HepG2 (cell line): ENCODE data around the gene SLC22A23. TPM values are rescaled to one million over a fixed set of nuclear protein-coding genes. Genes with fewer than 3 reads are reported as not detected.

Experiments
- FOXA1 ChIP-seq, 2 experiments: fragments of 450-650 bp in 1 of 2; sonication (generic) in 1 of 2; formaldehyde crosslinking in 1 of 2; IDR thresholded peaks; 2 replicates each; pipeline versions ENCODE4 v1.4.0 to v1.6.1; 2016 to 2020; ENCODE audit warnings: missing genetic modification reagents in 1 of 2
- FOXA3 ChIP-seq: IDR thresholded peaks from 2 replicates; pipeline ENCODE4 v1.6.1; 2016; ENCODE audit warnings: missing genetic modification reagents, missing compliant biosample characterization
- HNF4A ChIP-seq: sonication (generic); formaldehyde crosslinking; IDR thresholded peaks from 2 replicates; pipeline ENCODE4 v1.4.0; 2020; ENCODE audit warnings: missing genetic modification reagents
- KAT7 ChIP-seq: IDR thresholded peaks from 2 replicates; pipeline ENCODE4 v1.6.1; 2018; ENCODE audit warnings: borderline replicate concordance, missing compliant biosample characterization
- KDM5B ChIP-seq: sonication (generic); formaldehyde crosslinking; IDR thresholded peaks from 2 replicates; pipeline ENCODE4 v1.4.0; 2020; ENCODE audit warnings: missing genetic modification reagents, mild to moderate bottlenecking, borderline replicate concordance
- NR1H2 ChIP-seq: sonication (generic); formaldehyde crosslinking; IDR thresholded peaks from 2 replicates; pipeline ENCODE4 v1.8.1; 2022; ENCODE audit warnings: low read depth, missing genetic modification reagents, borderline replicate concordance
- RARA ChIP-seq: IDR thresholded peaks from 2 replicates; pipeline ENCODE4 v1.6.1; 2016; ENCODE audit warnings: missing genetic modification reagents, missing compliant biosample characterization
- RCOR2 ChIP-seq: IDR thresholded peaks from 2 replicates; pipeline ENCODE4 v1.6.1; 2016; ENCODE audit warnings: missing biosample characterization, missing genetic modification reagents
- SALL1 ChIP-seq: sonication (generic); formaldehyde crosslinking; IDR thresholded peaks from 2 replicates; pipeline ENCODE4 v1.8.0; 2022; ENCODE audit warnings: mild to moderate bottlenecking, missing genetic modification reagents
- ZBTB38 ChIP-seq: sonication (generic); formaldehyde crosslinking; IDR thresholded peaks from 2 replicates; pipeline ENCODE4 v1.5.1; 2020; ENCODE audit warnings: mild to moderate bottlenecking, missing genetic modification reagents
- ZEB1 ChIP-seq: IDR thresholded peaks from 2 replicates; pipeline ENCODE4 v1.6.1; 2012; ENCODE audit warnings: mild to moderate bottlenecking, low read depth, inconsistent platforms; ENCODE audit not compliant: insufficient replicate concordance
- ZFX ChIP-seq: sonication (generic); formaldehyde crosslinking; IDR thresholded peaks from 2 replicates; pipeline ENCODE4 v1.4.0; 2020; ENCODE audit warnings: mild to moderate bottlenecking, low read depth, missing genetic modification reagents, moderate library complexity
- ZSCAN29 ChIP-seq: sonication (generic); formaldehyde crosslinking; conservative IDR thresholded peaks from 2 replicates; pipeline ENCODE4 v1.4.0; 2020; ENCODE audit warnings: mild to moderate bottlenecking, missing genetic modification reagents
- polyA plus RNA-seq, 8 experiments: library from polyadenylated mRNA; depleted of rRNA in 3 of 8; stranded (reverse) in 7 of 8; unstranded in 1 of 8; fragments of >200 nt; fragmentation: Illumina TruSeq in 4 of 8; extraction: Trizol in 4 of 8; gene quantifications; 2 replicates each; pipeline versions ENCODE4 v1.2.1 to v1.2.3, GENCODE V29; 2011 to 2016; ENCODE audit warnings: low read depth in 4 of 8, missing spikeins in 1 of 8, mixed read lengths in 1 of 8; ENCODE audit not compliant: insufficient read depth in 1 of 8
- total RNA-seq, 5 experiments: library from RNA; depleted of rRNA; stranded (reverse); fragments of >200 nt; fragmentation: Illumina TruSeq; extraction: Trizol; gene quantifications; 2 replicates each; pipeline ENCODE4 v1.2.3, GENCODE V29; 2016; ENCODE audit warnings: low read depth in 1 of 5
- TF ChIP-seq, protein P1 (sequence below): sonication (generic); formaldehyde crosslinking; IDR thresholded peaks from 2 replicates; pipeline ENCODE4 v1.4.0; 2020; ENCODE audit warnings: missing genetic modification reagents
- TF ChIP-seq, protein P2 (sequence below): sonication (generic); formaldehyde crosslinking; IDR thresholded peaks from 2 replicates; pipeline ENCODE4 v1.4.0; 2020; ENCODE audit warnings: missing genetic modification reagents, mild to moderate bottlenecking, borderline replicate concordance
- TF ChIP-seq, protein P3 (sequence below): sonication (generic); formaldehyde crosslinking; IDR thresholded peaks from 2 replicates; pipeline ENCODE4 v1.5.0; 2020; ENCODE audit warnings: mild to moderate bottlenecking, low read depth, missing genetic modification reagents, borderline replicate concordance
- TF ChIP-seq, protein P4 (sequence below): IDR thresholded peaks from 2 replicates; pipeline ENCODE4 v1.6.1; 2016; ENCODE audit warnings: control low read depth
- TF ChIP-seq, protein P5 (sequence below): sonication (generic); formaldehyde crosslinking; IDR thresholded peaks from 2 replicates; pipeline ENCODE4 v1.8.0; 2023; ENCODE audit warnings: mild to moderate bottlenecking, missing genetic modification reagents

SLC22A23 gene
- total and polyA plus RNA-seq, 2 of the 13 experiments (the other 11 are each of a cell fraction or from before 2014, with no cell fraction given) = 11.8 to 17.5 TPM

DNA sequence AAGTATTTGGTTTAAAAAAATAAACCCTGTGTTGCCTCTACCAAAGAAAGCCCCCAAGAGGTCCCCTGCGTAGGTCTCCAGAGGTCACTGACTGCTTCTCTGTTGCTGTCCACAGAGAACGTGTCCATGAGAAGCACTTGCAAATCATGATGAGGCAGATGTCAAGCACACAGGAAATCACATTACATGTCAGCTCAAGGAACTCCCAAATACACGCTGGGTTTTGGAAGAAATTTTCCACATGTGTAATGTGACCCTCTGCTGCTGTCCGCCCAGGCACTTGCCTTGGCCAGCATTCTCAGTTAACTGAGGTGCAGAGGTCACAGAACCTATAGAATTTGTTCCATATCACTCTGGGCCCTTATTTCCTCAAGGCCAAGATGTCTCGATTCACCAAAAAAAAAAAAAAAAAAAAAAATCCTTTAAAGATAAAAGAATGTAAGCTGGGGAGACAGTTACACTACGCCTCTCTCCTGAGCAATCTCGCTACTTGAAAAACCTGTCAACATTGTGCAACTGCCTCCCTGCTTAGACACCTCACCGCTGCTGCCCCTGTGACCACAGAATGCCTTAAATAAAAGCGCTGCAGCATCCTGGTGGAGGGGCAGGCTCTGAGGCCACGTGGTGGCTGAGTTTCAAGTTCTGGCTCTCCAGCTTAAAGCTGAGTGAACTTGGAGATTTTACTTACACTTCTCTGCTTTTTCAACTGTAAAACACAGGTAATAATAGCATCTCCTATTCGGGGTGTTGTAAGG lies 42.3 kb downstream of the SLC22A23 start (continued):
- TF ChIP-seq, protein P1, sequence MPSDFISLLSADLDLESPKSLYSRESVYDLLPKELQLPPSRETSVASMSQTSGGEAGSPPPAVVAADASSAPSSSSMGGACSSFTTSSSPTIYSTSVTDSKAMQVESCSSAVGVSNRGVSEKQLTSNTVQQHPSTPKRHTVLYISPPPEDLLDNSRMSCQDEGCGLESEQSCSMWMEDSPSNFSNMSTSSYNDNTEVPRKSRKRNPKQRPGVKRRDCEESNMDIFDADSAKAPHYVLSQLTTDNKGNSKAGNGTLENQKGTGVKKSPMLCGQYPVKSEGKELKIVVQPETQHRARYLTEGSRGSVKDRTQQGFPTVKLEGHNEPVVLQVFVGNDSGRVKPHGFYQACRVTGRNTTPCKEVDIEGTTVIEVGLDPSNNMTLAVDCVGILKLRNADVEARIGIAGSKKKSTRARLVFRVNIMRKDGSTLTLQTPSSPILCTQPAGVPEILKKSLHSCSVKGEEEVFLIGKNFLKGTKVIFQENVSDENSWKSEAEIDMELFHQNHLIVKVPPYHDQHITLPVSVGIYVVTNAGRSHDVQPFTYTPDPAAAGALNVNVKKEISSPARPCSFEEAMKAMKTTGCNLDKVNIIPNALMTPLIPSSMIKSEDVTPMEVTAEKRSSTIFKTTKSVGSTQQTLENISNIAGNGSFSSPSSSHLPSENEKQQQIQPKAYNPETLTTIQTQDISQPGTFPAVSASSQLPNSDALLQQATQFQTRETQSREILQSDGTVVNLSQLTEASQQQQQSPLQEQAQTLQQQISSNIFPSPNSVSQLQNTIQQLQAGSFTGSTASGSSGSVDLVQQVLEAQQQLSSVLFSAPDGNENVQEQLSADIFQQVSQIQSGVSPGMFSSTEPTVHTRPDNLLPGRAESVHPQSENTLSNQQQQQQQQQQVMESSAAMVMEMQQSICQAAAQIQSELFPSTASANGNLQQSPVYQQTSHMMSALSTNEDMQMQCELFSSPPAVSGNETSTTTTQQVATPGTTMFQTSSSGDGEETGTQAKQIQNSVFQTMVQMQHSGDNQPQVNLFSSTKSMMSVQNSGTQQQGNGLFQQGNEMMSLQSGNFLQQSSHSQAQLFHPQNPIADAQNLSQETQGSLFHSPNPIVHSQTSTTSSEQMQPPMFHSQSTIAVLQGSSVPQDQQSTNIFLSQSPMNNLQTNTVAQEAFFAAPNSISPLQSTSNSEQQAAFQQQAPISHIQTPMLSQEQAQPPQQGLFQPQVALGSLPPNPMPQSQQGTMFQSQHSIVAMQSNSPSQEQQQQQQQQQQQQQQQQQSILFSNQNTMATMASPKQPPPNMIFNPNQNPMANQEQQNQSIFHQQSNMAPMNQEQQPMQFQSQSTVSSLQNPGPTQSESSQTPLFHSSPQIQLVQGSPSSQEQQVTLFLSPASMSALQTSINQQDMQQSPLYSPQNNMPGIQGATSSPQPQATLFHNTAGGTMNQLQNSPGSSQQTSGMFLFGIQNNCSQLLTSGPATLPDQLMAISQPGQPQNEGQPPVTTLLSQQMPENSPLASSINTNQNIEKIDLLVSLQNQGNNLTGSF (CRISPR knock-in tag) = no peak
- peak; percentile 70; the same call in 1 of the 2 replicates for TF ChIP-seq SALL1 (CRISPR knock-in tag)
- TF ChIP-seq, protein P2, sequence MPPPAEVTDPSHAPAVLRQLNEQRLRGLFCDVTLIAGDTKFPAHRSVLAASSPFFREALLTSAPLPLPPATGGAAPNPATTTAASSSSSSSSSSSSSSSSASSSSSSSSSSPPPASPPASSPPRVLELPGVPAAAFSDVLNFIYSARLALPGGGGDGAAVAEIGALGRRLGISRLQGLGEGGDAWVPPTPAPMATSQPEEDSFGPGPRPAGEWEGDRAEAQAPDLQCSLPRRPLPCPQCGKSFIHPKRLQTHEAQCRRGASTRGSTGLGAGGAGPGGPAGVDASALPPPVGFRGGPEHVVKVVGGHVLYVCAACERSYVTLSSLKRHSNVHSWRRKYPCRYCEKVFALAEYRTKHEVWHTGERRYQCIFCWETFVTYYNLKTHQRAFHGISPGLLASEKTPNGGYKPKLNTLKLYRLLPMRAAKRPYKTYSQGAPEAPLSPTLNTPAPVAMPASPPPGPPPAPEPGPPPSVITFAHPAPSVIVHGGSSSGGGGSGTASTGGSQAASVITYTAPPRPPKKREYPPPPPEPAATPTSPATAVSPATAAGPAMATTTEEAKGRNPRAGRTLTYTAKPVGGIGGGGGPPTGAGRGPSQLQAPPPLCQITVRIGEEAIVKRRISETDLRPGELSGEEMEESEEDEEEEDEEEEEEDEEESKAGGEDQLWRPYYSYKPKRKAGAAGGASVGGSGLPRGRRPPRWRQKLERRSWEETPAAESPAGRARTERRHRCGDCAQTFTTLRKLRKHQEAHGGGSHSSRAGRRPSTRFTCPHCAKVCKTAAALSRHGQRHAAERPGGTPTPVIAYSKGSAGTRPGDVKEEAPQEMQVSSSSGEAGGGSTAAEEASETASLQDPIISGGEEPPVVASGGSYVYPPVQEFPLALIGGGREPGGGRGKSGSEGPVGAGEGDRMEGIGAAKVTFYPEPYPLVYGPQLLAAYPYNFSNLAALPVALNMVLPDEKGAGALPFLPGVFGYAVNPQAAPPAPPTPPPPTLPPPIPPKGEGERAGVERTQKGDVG (CRISPR knock-in tag) = 0 out of 2 replicates have a peak, but pooled peaks have one; percentile 60
- TF ChIP-seq FOXA1 (IDR thresholded peaks at IDR 0.05) = no peak
- peak; percentile 64 for TF ChIP-seq FOXA1 (CRISPR knock-in tag; IDR thresholded peaks at IDR 0.05)
- TF ChIP-seq ZBTB38 (CRISPR knock-in tag) = peak; percentile 88
- TF ChIP-seq RCOR2 = no peak
- TF ChIP-seq, protein P3, sequence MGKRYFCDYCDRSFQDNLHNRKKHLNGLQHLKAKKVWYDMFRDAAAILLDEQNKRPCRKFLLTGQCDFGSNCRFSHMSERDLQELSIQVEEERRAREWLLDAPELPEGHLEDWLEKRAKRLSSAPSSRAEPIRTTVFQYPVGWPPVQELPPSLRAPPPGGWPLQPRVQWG = no peak
- no peak for TF ChIP-seq ZSCAN29 (CRISPR knock-in tag)
- no peak for TF ChIP-seq ZEB1
- no peak for TF ChIP-seq NR1H2 (CRISPR knock-in tag)
- peak; percentile 64 for TF ChIP-seq RARA
- TF ChIP-seq KAT7 (CRISPR knock-in tag) = 0 out of 2 replicates have a peak, but pooled peaks have one; percentile 42
- no peak for TF ChIP-seq KDM5B (CRISPR knock-in tag)
- TF ChIP-seq ZFX (CRISPR knock-in tag) = 0 out of 2 replicates have a peak, but pooled peaks have one; percentile 24
- TF ChIP-seq, protein P4, sequence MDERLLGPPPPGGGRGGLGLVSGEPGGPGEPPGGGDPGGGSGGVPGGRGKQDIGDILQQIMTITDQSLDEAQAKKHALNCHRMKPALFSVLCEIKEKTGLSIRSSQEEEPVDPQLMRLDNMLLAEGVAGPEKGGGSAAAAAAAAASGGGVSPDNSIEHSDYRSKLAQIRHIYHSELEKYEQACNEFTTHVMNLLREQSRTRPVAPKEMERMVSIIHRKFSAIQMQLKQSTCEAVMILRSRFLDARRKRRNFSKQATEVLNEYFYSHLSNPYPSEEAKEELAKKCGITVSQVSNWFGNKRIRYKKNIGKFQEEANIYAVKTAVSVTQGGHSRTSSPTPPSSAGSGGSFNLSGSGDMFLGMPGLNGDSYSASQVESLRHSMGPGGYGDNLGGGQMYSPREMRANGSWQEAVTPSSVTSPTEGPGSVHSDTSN = no peak
- TF ChIP-seq, protein P5, sequence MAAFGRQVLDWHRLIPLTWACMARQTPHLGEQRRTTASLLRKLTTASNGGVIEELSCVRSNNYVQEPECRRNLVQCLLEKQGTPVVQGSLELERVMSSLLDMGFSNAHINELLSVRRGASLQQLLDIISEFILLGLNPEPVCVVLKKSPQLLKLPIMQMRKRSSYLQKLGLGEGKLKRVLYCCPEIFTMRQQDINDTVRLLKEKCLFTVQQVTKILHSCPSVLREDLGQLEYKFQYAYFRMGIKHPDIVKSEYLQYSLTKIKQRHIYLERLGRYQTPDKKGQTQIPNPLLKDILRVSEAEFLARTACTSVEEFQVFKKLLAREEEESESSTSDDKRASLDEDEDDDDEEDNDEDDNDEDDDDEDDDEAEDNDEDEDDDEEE (CRISPR knock-in tag) = no peak
- peak; percentile 85 for TF ChIP-seq FOXA3 (CRISPR knock-in tag)
- peak; percentile 26; the same call in 1 of the 2 replicates for TF ChIP-seq HNF4A (CRISPR knock-in tag)
